Astrocyte of the hippocampus (primary cell): ENCODE measurements around the gene DICER1.
A peak's percentile ranks its signal among the peaks of the same experiment; 100 is the strongest.

Experiments used
- DNase-seq: peaks from one replicate; pipeline ENCODE4 v3.0.0; 2011; ENCODE audit warnings: low read depth, low spot score

DICER1 gene

DNA sequence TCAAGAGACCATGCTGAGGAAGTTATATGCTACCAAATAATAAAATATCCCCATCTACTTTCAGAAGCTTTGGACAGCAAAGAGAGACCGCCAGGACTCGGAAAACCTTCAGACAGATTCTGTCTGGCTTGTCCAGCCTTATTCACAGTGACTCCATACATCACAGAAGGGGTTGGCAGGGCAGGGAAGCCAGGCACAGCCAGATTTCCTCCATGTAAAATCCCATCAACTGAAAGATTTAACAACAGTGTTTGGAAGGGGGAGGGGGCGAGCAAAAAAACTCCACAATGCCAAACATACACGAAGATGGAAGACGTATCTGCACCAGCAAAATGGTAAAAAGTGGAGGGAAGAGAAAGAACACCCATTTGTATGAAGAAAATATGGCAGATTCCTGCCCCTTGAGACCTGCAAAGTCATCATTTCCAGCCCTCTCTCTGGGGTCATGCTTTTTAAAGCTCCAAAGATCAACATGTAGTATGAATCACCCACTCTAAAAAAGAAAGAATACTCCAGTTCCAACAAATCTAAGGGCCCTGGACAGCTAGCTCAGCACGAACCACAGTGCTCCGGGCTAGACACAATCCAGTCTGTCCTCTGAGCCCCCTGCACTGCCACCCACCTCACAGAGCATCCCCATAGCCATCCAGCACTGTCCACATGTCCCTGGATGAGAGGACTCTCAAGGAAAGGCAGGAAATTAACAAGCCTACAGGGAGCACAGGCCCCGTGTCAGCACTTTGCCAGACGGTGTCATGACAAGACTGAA is 116.4 kb downstream of the DICER1 start:
- DNase-seq, result peak; percentile 23

DNA sequence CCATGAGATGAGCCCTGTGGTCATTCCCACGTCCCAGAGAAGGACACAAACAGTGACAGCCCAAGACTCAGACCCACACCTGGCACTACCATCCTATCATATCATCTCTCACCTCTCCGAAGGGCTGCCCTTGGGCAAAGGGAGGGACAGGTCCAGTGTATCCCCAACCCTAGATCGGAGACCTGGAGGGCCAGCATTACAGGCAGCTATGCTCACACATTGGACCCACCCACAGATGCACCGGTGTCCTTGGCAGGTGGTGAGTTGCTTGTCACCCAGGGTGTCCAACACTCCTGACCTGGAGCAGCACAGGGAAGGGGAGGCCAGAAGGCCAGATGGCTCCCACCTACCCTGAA is 117.4 kb downstream of the DICER1 start:
- no peak for DNase-seq

- DNase-seq, result no peak
Measured at GRCh38 chr14:95039259-95039992, 117.9 kb downstream of the DICER1 start.

DNA sequence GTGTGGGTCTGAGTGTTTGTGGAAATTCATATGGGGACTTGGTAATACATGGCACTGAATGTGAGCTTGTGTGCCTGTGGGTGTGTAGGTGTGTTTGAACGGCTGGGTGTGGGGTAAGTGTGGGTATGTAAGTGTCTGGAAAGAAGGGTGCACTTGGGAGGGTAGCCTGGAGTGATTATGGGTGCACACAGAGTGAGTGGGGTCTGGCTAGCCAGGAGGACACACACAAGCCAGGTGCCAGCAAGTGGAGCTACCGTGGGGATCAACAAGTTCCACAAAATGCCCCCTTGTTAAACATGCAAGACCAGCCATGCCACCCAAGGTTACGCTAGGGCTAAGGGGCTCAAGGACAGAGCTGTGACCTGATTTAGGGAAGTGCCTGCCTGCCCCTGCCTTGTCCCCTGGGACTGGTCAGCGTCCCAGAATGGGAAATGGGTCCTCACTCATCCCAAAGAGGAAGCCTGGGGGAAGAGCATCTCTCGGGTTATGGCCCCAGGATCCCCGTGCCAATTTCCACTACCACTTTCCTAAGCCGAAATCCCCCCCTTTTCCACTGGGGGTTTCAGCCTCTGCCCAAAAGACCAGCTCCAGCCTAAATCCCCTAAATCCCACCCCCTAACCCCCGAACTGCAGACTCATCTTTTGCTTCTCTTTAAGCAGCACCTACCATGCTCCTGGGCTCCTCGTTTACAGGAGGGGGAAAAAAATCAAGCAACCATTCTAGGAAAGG is 118.6 kb downstream of the DICER1 start:
- no peak for DNase-seq

DNA sequence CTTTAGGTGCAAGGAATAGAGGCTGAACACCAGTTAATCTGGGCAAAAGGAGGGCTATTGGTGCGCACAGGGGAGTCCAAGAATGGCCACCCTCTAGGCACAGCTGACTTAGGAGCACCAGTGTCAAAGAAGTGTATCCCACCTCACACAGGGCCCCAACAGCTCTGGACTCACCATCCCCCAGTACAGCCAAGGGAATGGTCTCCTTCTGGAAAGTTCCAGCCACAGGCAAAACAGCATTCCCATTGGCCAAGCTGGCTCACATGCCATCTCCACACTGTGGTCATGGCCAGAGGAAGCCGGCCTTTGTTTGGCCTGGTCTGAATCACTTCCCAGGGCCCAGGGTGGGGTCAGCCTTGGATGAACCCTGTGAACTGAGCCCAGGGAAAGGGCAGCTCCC is 120.1 kb downstream of the DICER1 start:
- DNase-seq, result no peak
